Activated CD4-positive, alpha-beta T cell treated with anti-CD3 and anti-CD28 coated beads for 1 hour (primary cell): ENCODE data around the gene SHC3.
"Not testable (repeated sequence)": the region's sequence is repeated elsewhere in the genome, so short reads cannot be mapped to it uniquely, and the experiment has no call there.

ENCODE experiments used
- DNase-seq: peaks from one replicate; pipeline ENCODE4 v3.0.0-alpha.2; 2020

Gene SHC3

GRCh38 chr9:89177944-89178829 is at the start of gene SHC3:
Gene SHC3 (minus strand): TSS chr9:89178818. CDS start chr9:89178460, 358 bp downstream.
- DNase-seq = no peak

- no peak for DNase-seq
Measured at GRCh38 chr9:89225991-89226471, 47.4 kb upstream of the SHC3 start.

- DNase-seq = no peak
Measured at GRCh38 chr9:89225587-89225986, 47.0 kb upstream of the SHC3 start.

GRCh38 chr9:89225036-89225435 is 46.4 kb upstream of the SHC3 start:
- no peak for DNase-seq

- no peak for DNase-seq
Measured at GRCh38 chr9:89224633-89225032, 46.0 kb upstream of the SHC3 start.

- no peak for DNase-seq
Measured at GRCh38 chr9:89223396-89223977, 44.9 kb upstream of the SHC3 start.

GRCh38 chr9:89219637-89220036 is 41.0 kb upstream of the SHC3 start:
- no peak for DNase-seq

- no peak for DNase-seq
Measured at GRCh38 chr9:89218040-89218928, 39.7 kb upstream of the SHC3 start.

GRCh38 chr9:89215342-89215741 is 36.7 kb upstream of the SHC3 start:
- no peak for DNase-seq

- no peak for DNase-seq
Measured at GRCh38 chr9:89213396-89213880, 34.8 kb upstream of the SHC3 start.

- DNase-seq = no peak
Measured at GRCh38 chr9:89212171-89212570, 33.6 kb upstream of the SHC3 start.

- DNase-seq = not testable (repeated sequence)
Measured at GRCh38 chr9:89209311-89209710, 30.7 kb upstream of the SHC3 start.

- no peak for DNase-seq
Measured at GRCh38 chr9:89207026-89207425, 28.4 kb upstream of the SHC3 start.

GRCh38 chr9:89204801-89205200 is 26.2 kb upstream of the SHC3 start:
- DNase-seq = no peak

- no peak for DNase-seq
Measured at GRCh38 chr9:89195131-89195797, 16.6 kb upstream of the SHC3 start.

- DNase-seq = no peak
Measured at GRCh38 chr9:89194421-89195130, 16.0 kb upstream of the SHC3 start.

- DNase-seq = no peak
Measured at GRCh38 chr9:89191004-89191403, 12.4 kb upstream of the SHC3 start.

GRCh38 chr9:89189215-89189614 is 10.6 kb upstream of the SHC3 start:
- no peak for DNase-seq

- DNase-seq = no peak
Measured at GRCh38 chr9:89187950-89188349, 9.3 kb upstream of the SHC3 start.

GRCh38 chr9:89187541-89187940 is 8.9 kb upstream of the SHC3 start:
- no peak for DNase-seq

GRCh38 chr9:89186960-89187359 is 8.3 kb upstream of the SHC3 start:
- no peak for DNase-seq

GRCh38 chr9:89185980-89186379 is 7.4 kb upstream of the SHC3 start:
- no peak for DNase-seq
